Aorta (tissue), 5 donors: ENCODE data around the gene NAGS. TPM values are rescaled to one million over a fixed set of nuclear protein-coding genes. Genes with fewer than 3 reads are reported as not detected.
"Not testable (repeated sequence)": the region's sequence is repeated elsewhere in the genome, so short reads cannot be mapped to it uniquely, and the experiment has no call there.

Source experiments
- ATAC-seq: fragments of 200-7000 bp; cut with Tn5 transposase; one replicate; pipeline ENCODE4 v1.9.1; 2022; ENCODE audit warnings: moderate library complexity; ENCODE audit not compliant: low FRiP score
- DNase-seq, 2 donors: peaks; one replicate each; pipeline ENCODE4 v3.0.0-alpha.2; 2020
- H3K27ac ChIP-seq, 2 donors: one replicate each; pipeline ENCODE4 v1.5.1; 2013; ENCODE audit warnings: low read length in 2 of 2, mild to moderate bottlenecking in 2 of 2, moderate library complexity in 2 of 2, control low read depth in 1 of 2, inconsistent platforms in 1 of 2, low read depth in 1 of 2
- H3K27me3 ChIP-seq, 2 donors: one replicate each; pipeline ENCODE4 v1.6.1; 2013; ENCODE audit warnings: control low read depth in 1 of 2, low read length in 1 of 2, mild to moderate bottlenecking in 1 of 2, moderate library complexity in 1 of 2; ENCODE audit not compliant: insufficient read depth in 2 of 2, control insufficient read depth in 1 of 2
- H3K36me3 ChIP-seq, 2 donors: one replicate each; pipeline ENCODE4 v1.6.1; 2013; ENCODE audit warnings: control low read depth in 1 of 2, low read length in 1 of 2, mild to moderate bottlenecking in 1 of 2; ENCODE audit not compliant: insufficient read depth in 2 of 2, control insufficient read depth in 1 of 2
- H3K4me1 ChIP-seq, 2 donors: one replicate each; pipeline ENCODE4 v1.6.1; 2013; ENCODE audit warnings: low read length in 2 of 2, control low read depth in 1 of 2, mild to moderate bottlenecking in 1 of 2, moderate library complexity in 1 of 2; ENCODE audit not compliant: insufficient read depth in 2 of 2, control insufficient read depth in 1 of 2
- H3K4me3 ChIP-seq, 2 donors: one replicate each; pipeline ENCODE4 v1.5.1; 2013; ENCODE audit warnings: low read length in 2 of 2, control low read depth in 1 of 2, mild to moderate bottlenecking in 1 of 2
- H3K9me3 ChIP-seq: one replicate; pipeline ENCODE4 v1.6.1; 2013; ENCODE audit warnings: mild to moderate bottlenecking, low read length; ENCODE audit not compliant: control insufficient read depth
- WGBS, 2 donors: extraction: QIAGEN DNeasy Blood & Tissue Kit; methylation state at CpG; one replicate each; pipeline ENCODE4 v1.1.7; 2013; 5-methylcytosine and 5-hydroxymethylcytosine counted together
- intact Hi-C, 2 donors: fragments of 100-400 bp; cut with DNase I; formaldehyde crosslinking; loops; one replicate each; pipeline versions ENCODE4 v1.14.2 to v1.15.0; 2022
- polyA plus RNA-seq, 2 donors: library from polyadenylated mRNA; stranded (reverse); fragments of 200-250 nt; gene quantifications; one replicate each; pipeline ENCODE4 v1.2.3, GENCODE V29; 2013
- total RNA-seq, 2 donors: library from RNA; stranded (reverse); fragmentation: NEBNext Ultra II Directional; extraction: Animal tissue kit (Norgen Biotek cat#: 25700); gene quantifications; one replicate each; pipeline ENCODE4 v1.2.1, GENCODE V29; 2021
- donor health status: healthy with polysubstance abuse.
- donor health status: Bipolar disorder and iron deficiency.
- donor health status: DM: no; HTN: no; CAD: no.
- donor health status: DM: no; HTN: no; CAD: no.
- donor health status: DM: yes; HTN: yes; CAD: no.

Gene NAGS
- total and polyA plus RNA-seq, 4 donors: 0.33 to 6.0 (median 1.1) TPM

DNA sequence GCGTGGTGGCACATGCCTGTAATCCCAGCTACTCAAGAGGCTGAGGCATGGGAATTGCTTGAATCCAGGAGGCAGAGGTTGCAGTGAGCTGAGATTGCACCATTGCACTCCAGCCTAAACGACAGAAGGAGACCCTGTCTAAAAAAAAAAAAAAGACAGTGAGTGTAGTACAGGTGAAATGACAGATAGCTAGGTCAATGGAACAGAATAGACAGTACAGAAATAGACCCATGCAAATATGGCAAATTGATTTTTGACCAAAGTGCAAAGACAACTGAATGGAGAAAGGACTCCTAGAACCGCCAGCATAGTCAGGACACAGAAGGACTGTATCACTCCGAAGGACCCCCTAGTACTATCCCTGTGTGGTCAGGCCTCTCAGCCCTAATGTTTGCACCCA is 34.1 kb upstream of the NAGS start:
- Histone ChIP-seq H3K36me3 (no peaks in the 10 kb centered on the region), H3K4me3 (no peak overlapping the region), H3K9me3 (no peaks in the 10 kb centered on the region), H3K27me3 (no peaks in the 10 kb centered on the region), H3K4me1 (no peaks in the 10 kb centered on the region), H3K27ac (no peak overlapping the region)
- no peak for ATAC-seq
- intact Hi-C loops: no loop called here
- WGBS, 2 donors: 74 to 76% methylated on average over 4 of the region's 4 CpGs
- DNase-seq: no peak

DNA sequence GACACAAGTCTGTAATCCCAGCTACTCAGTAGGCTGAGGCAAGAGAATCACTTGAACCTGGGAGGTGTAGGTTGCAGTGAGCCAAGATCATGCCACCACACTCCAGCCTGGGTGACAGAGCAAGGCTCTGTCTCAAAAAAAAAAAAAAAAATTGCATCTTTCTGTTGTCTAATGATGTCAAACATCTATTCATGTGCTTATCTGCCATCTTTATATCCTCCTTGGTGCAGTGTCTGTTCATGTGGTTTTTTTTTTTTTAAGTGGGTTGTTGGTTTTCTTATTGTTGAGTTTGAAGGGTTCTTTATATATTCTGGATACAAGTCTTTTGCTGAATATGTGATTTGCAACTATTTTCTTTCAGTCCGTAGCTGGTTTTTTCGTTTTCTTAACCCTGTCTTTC is 33.0 kb upstream of the NAGS start:
- intact Hi-C loops, H3K9me3 ChIP-seq, H3K27ac ChIP-seq, ATAC-seq, H3K4me3 ChIP-seq, H3K27me3 ChIP-seq, H3K36me3 ChIP-seq, DNase-seq, H3K4me1 ChIP-seq: not testable (repeated sequence)
- 45 to 55% methylated on average over 2 of the region's 2 CpGs for WGBS, 2 donors

DNA sequence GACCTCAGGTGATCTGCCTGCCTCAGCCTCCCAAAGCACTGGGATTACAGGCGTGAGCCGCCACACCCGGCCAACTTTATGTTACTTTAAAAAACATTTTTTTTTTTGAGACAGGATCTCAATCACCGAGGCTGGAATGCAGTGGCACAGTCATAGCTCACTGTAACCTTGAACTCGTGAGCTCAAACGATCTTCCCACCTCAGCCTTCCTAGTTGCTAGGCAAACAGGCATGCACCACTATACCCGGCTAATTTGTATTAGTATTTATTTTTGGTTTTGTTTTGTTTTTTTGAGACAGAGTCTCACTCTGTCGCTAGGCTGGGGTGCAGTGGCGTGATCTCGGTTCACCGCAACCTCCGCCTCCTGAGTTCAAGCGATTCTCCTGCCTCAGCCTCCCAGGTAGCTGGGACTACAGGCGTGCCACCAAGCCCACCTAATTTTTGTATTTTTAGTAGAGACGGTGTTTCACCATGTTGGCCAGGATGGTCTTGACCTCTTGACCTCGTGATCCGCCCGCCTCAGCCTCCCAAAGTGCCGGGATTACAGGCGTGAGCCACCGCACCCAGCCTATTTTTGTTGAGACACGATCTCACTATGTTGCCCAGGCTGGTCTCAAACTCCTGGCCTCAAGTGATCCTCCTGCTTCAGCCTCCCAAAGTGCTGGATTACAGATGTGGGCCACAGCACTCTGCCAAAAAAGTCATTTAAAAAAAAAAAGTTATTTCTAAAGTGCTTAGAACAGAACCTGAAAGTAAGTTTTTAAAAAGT is 31.8 kb upstream of the NAGS start:
- ATAC-seq, intact Hi-C loops, H3K36me3 ChIP-seq, DNase-seq, H3K27ac ChIP-seq, H3K4me3 ChIP-seq, H3K9me3 ChIP-seq, H3K4me1 ChIP-seq, H3K27me3 ChIP-seq: not testable (repeated sequence)
- 88% methylated on average over 22 of the region's 22 CpGs for WGBS, 2 donors

DNA sequence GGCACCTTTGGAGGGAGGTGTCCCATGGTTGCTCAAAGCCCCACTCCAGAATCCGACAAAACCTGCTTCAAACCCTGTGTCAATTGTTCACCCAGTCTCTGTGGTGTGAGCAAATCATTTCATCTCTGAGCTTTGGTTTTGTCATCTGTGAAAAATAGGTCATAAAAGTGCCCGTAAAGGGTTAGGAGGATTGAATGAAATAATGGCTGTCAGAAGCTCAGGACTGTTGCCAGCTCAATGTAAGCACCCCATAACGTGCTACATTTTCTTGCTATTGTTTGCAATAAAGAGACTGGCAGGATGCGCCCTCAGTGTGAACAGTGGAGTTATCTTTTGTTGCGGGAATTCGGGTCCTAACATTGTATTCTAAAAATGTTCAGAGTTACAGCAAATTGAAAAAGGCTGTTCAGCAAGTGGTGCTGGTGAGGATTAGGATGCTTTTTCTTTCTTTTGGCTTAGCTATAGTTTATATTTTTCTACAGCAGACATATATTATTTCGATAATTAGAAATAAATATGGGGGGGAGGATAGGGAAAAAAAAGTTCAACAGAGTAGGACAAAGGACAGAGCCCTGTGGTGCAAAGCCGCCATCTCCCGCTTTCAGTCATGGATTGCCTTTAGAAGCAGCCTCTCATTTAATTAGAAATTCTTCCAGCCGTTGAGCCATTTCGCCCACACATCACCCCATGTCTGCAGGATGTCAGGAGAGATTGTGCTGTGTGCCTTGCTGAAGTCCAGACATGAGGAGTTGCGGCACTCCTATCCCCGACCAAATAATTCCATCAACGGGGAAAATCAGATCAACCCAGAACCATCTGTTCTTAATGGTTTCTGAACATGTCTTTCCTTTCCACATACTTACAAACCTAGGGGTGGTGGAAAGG is 29.8 kb upstream of the NAGS start:
- no peak overlapping the region for H3K27ac ChIP-seq

DNA sequence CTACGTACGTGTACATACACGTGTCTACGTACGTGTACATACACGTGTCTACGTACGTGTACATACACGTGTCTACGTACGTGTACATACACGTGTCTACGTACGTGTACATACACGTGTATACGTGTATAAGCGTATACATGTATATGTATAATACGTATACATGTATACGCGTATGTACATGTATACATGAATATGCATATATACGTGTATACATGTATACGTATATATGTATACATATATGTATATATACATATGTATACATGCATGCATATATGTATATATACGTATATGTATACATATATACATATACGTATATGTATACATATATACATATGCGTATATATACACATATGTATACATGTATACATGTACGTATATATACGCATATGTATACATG is 28.5 kb upstream of the NAGS start:
- no peaks in the 10 kb centered on the region for H3K27me3 ChIP-seq
- no peak overlapping the region for H3K4me3 ChIP-seq
- DNase-seq (no peak), ATAC-seq (no peak)
- H3K4me1 ChIP-seq: no peaks in the 10 kb centered on the region
- no peaks in the 10 kb centered on the region for H3K9me3 ChIP-seq
- 88% methylated on average over 19 to 22 of the region's 27 CpGs for WGBS, 2 donors
- H3K27ac ChIP-seq: no peak overlapping the region
- no peaks in the 10 kb centered on the region for H3K36me3 ChIP-seq
- intact Hi-C loops: no loop called here

More for the DNA sequence above, 29.8 kb upstream of the NAGS start:
- WGBS, 2 donors: 53 to 57% methylated on average over 14 of the region's 14 CpGs
- no peak for ATAC-seq
- intact Hi-C loops: no loop called here
- H3K27me3 ChIP-seq: no peaks in the 10 kb centered on the region
- H3K4me1 ChIP-seq: no peaks in the 10 kb centered on the region
- no peak for DNase-seq
- no peaks in the 10 kb centered on the region for H3K9me3 ChIP-seq
- H3K36me3 ChIP-seq: no peaks in the 10 kb centered on the region
- H3K4me3 ChIP-seq: no peak overlapping the region

DNA sequence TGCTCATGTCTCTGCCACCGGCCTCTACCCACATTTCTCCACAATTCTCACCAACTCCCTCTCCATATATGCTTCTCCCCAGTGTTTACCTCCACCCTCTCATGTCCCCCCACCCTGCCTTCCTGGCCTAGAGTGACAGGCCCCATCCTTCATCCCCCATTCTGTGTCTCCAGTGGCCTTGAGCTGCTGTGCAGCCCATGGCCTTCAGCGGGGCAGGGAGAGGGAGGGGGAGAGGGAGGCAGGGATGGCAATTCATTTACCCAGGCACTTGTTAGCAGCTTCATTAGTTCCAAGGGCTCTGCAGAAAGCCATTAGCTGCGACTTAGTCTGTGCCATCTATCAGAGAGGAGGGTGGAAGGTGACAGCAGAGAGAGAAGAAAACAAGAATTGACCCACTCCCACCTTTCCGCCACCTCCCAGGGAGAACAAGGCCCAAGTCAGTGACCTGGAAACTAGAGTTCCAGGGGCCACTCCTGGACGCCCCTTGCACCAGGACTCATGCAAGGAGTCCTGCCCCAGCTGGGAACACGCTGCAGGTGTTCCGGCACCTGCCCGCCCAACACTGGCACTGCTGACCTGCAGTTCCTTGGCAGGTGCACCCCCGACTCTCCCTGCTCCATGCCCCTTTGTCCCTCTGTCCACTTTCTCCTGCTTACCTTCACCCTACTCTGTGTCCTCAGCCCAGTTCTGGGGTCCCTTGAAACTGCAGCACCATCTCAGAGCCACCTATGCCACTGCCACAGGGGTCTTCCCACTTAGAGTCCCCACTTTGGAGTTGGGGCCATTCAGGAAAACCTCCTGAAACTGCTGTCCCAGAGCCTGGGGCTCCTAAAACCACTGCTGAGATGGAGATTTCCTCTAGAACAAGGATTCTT is 27.2 kb upstream of the NAGS start:
- no peaks in the 10 kb centered on the region for H3K36me3 ChIP-seq
- no peak overlapping the region for H3K27ac ChIP-seq
- WGBS, 2 donors: 73 to 77% methylated on average over 8 to 9 of the region's 9 CpGs
- no peaks in the 10 kb centered on the region for H3K27me3 ChIP-seq
- H3K4me1 ChIP-seq: no peaks in the 10 kb centered on the region
- H3K9me3 ChIP-seq: no peaks in the 10 kb centered on the region
- intact Hi-C loops: no loop called here
- DNase-seq (no peak), ATAC-seq (no peak)
- H3K4me3 ChIP-seq: no peak overlapping the region

DNA sequence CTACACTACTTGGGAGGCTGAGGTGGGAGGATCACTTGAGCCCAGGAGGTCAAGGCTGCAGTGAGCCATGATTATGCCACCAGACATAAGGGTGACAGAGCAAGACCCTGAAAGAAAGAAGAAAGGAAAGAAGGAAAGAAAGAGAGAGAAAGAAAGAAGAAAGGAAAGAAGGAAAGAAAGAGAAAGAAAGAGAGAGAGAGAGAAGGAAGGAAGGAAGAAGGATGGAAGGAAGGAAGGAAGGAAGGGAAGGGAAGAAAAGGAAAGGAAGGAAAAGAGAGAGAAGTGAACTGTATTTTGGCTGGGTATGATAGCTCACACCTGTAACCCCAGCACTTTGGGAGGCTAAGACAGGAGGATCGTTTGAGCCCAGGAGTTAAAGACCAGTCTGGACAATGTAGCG is 26.3 kb upstream of the NAGS start:
- no peak overlapping the region for H3K4me3 ChIP-seq
- intact Hi-C loops: no loop called here
- WGBS, 2 donors: 73 to 75% methylated on average over 2 of the region's 2 CpGs
- DNase-seq (no peak), ATAC-seq (no peak)
- no peak overlapping the region for H3K27ac ChIP-seq
- no peaks in the 10 kb centered on the region for H3K9me3 ChIP-seq
- H3K4me1 ChIP-seq: no peaks in the 10 kb centered on the region
- H3K27me3 ChIP-seq: no peaks in the 10 kb centered on the region
- no peaks in the 10 kb centered on the region for H3K36me3 ChIP-seq

DNA sequence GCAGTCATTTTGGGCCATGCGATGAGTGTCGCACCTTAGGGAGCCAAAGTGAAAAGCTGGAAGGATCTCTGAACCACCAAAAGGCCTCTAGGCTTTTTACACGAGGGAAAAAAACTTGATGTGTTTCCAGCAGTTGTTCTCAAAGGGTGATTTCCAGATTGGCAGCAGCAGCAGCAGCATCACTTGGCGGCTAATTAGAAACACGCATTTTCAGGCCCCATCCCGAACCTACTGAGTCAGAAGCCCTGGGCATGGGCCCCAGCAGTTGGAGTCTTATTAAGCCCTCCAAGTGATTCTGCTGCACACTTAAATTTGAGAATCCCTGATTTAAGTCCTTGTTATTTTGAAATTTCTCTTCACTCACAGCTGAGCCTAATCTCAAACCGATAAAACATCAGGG is 25.4 kb upstream of the NAGS start:
- Histone ChIP-seq H3K27ac (no peak overlapping the region), H3K4me1 (no peaks in the 10 kb centered on the region), H3K27me3 (no peaks in the 10 kb centered on the region), H3K9me3 (no peaks in the 10 kb centered on the region), H3K36me3 (no peaks in the 10 kb centered on the region), H3K4me3 (no peak overlapping the region)
- no peak for ATAC-seq
- DNase-seq: no peak
- intact Hi-C loops: no loop called here
- 75 to 77% methylated on average over 7 of the region's 7 CpGs for WGBS, 2 donors
